Hematopoietic multipotent progenitor cell treated with erythropoietin and hydrocortisone succinate and interleukin-3 and kit ligand, for 15 days (in vitro differentiated cells): ENCODE data around the gene BLTP2.
"Not testable (repeated sequence)": the region's sequence is repeated elsewhere in the genome, so short reads cannot be mapped to it uniquely, and the experiment has no call there.

Experiments
- DNase-seq: peaks from one replicate; pipeline ENCODE4 v3.0.0-alpha.2; 2015; ENCODE audit warnings: low spot score

Gene BLTP2

DNA sequence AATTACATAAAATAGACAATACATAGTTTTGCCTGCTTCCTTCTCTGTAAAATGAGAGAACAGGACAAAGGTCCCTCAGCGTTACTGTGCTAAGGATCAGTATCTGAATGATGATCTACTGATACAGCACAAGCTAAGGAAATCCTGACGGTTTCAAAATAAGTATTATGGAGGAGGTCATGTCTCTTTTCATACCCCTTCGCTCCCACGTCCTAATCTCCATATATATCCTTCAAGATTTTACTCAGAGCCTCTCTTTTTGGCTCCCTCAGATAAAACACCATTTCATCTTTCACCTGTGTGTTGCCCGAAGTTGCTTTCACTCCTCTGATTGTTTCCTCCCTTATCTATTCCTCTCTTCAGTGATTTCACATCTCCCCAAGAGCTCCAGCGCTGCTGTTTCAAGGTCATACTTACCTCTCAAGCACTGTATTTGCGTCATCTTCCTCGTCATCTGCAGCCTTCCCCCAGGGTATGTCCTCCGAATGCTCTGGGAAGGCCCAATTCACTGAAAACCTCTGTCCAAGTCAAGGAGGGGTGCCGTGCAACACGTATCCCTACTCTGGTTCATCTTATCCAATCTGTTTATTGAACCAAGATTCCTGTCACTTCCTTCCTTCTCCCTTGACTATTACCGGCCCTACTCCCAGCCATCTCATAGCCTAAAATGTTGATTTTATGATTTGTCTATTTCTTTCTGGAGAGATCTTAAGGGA, 1.2 kb upstream of the BLTP2 start:
- no peak for DNase-seq

- DNase-seq: no peak
Measured at GRCh38 chr17:28645576-28645939, 600 bp upstream of the BLTP2 start.

DNA sequence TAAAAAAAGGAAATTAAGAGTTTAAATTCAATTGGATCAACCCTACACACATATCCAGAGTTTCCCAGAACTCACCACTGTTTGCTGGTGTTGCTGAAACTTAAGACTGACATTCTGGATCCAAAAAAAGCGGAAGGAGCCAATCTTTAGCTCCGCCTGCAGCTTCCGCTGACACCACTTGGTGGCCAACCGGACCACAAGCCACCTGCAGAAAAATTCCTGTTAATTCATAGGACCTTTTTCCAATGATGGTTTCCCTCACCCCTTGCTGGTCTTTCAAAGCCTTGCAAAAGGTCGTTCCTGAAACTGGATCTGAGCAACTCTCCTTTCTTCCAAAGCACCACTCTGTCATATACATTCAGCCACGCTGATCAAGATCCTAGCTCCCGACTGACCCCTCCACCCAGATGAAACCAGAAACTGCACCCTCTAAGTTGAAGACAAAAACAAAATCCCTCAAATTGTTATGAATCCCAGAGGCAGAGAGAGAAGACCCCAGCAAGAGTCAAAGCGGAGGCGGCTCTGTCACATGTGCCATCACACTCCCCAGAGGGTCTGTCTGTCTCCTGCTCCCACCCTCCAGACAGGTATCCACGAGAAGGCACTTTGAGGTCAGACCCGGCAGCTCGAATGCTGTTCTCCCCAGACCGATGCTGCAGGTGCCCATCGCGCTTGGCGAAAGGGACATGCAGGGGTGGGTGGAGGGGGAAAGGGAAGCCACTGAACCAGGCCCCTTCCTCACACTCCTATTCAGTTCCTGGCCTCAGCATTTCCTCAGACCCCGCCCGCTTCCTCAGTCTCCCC, 773 bp downstream of the BLTP2 start:
- DNase-seq: peak; percentile 61

- DNase-seq: no peak
Measured at GRCh38 chr17:28641579-28641978, 3.4 kb downstream of the BLTP2 start.

DNA sequence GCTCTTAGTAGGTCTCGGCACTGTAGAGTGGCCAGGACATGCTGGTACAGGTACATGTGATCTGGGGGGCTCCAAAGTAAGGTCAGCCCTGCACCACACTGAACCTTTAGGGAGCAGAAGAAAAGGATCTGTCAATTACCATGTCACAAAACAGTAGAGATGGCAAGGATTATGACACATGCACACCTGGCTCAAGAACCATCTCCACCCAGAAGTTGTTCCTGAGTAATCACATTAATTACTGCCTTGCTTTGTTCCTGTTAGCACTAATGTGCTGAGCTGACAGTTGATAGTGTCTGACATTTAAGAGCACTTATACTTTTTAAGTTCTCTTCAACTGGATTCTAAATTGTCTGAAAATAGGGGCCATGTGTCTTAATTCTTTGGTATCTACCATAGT, 9.5 kb downstream of the BLTP2 start:
- DNase-seq: no peak

DNA sequence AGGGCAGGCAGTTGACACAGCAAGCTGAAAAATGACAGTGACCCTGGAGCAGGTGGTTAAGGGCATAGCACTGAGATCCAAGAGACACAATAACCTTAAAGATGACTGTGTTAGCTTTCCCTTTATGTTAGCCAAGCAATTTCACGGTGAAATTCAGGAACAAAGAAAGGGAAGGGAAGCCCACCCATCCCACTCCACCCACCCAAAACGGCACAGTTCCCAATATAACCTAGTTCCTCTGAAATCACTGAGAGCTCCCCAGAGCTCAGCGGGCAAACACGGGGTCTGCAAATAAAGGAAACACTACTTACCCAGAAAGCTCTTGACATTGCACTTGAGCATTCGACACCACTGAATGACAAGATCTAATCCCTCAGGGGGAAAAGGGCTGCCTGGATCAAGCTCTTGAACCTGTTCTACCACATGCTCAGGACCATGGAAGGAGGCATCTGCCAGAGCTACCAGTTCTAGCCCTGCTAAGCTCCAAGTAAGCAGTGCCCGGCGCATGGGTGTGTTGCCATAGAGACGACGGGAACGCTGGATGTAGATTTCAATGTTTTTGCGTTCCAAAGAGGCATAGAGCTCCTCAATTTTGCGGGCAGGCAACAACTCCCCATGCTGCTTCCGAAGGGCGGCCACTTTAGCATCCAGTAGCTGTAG, 10.6 kb downstream of the BLTP2 start:
- no peak for DNase-seq

DNA sequence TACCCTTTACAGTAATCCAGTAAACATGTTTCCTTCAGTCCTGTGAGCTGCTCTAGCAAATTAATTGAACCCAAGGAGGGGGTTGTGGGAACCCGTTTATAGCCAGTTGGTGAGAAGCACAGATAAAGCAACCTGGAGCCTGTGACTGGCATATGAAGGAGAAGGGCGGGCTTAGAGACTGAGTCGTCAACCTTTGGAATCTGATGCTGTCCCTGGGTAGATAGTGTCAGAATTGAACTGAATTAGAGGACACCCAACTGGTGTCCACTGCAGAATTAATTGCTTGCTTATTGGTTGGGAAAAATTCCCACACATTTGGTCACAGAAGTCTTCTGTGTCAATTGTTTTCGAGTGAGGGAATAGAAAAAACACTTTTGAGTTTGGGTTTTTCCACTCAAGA, 18.1 kb downstream of the BLTP2 start:
- DNase-seq: no peak

DNA sequence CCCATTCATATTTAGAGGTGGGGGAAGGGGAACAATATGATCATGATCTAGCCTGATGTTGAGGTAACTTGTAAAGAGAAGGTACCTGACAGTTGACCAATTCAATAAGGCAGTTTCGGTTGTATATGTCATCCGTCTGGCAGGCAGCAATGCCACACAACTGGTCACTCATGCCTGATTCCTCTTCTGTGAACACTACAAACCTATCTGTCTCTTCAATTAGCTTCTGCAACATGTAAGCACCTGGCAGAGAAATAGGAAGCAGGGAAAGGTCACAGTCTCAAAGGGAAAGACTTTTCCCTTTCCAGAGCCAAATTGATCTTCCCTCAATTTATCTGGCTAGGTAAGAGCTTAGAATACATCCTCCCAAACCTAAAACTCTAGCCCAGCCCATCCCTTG, 20.8 kb downstream of the BLTP2 start:
- DNase-seq: no peak

DNA sequence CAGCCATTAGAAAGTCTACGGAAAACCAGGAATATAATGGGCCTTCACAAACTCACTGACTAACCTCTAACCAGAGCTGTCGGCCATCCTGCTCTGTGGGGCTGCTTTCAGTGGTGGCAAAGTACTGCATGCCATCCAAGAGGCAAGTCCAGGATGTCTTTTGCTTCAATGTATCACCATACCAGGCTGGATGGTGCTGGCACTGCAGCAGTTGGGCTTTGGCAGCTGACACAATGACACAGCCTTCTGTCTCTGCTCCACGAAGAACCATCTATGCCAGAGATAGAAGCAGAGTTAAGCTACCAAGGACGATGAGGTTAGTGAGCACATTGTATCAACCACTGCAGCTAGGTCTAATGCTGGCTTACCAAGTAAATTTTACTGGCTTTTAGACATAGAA, 21.3 kb downstream of the BLTP2 start:
- DNase-seq: no peak

DNA sequence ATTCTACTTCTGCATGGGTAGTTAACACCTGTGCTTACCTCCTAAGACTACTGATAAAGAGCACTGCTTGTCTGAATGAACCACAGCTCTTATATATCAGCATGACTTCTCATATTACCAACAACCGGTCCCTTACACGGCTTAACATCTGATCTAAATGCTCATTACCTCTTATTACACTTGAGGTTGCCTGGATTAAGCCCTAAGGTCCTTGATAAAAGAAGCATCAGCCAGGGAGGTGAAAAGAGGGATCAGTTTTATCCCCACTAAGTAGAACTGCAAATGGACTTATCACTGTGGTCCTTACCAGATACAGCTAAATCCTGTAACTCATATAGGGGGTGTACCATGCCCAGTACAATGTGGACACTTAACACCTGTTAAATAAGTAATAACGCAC, 22.8 kb downstream of the BLTP2 start:
- no peak for DNase-seq

DNA sequence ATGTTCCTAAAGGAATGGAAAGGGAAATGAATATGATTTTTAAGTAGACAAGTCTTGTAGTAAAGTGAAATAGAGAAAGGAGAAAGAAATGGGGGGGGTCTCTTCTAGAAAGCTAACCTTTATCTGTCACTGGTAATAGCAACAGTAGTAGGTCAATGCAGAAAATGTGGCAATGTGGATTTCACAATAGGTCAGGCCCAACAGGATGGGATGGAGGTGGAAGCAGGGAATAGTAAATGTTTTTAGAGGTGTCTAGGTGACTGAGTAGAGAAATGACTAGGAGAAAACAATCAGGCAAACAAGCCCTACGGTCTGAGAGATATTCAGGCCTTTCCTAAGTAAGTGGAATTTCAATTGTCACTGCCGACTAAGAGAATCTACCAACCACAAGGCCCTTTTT, 24.9 kb downstream of the BLTP2 start:
- no peak for DNase-seq

- no peak for DNase-seq
Measured at GRCh38 chr17:28618464-28618863, 26.5 kb downstream of the BLTP2 start.

- no peak for DNase-seq
Measured at GRCh38 chr17:28616281-28616680, 28.7 kb downstream of the BLTP2 start.

- no peak for DNase-seq
Measured at GRCh38 chr17:28615260-28615940, 29.6 kb downstream of the BLTP2 start.

DNA sequence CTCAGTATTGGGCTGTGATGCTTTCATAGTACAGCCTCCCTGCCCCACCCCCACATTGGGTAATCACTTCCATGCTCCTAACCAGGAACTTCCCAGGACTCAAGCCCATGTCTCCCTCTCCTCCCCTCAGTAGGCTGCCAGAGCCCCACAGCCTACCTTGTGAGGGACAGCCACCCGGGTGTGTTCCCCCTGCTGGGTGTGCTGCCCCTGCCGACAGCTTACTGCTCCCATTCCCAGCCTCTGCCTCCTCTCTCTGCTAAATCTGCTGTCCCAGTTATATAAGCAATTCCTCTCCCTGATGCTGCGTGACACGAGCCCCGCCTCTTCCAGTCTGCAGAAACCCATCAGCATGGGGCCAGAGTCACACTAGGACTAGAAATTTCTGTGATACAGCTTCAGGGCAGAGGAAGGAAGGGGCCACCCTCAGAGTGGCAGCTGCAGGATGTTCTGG, 31.0 kb downstream of the BLTP2 start, which contains the start of gene RSKR:
TSS of gene RSKR (minus strand) at position 255 of the 451 bp plus-strand sequence. CDS start at position 231, 24 bp downstream.
- DNase-seq: no peak

GRCh38 chr17:28612936-28613872, 31.8 kb downstream of the BLTP2 start:
- peak; percentile 44 for DNase-seq

- DNase-seq: no peak
Measured at GRCh38 chr17:28612531-28612930, 32.4 kb downstream of the BLTP2 start.

DNA sequence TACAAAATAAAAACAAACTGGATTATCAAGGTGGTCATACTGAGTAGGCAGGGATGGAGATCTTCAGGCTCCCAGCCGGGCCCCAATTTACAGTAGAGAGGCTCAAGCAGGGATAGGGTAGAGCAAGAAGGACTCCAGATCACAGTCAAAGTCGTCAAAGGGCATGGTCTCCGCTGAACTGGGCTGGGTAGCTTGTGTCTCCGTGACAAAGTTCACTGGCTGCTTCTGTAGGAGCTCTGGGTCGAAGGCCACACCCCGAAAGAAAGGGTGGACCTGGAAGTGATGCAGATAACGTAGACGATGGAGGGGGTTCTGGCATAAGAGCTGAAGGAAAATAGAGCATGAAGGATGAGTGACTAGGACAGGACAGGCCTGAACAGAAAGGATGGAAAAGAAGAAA, 34.6 kb downstream of the BLTP2 start:
- no peak for DNase-seq

DNA sequence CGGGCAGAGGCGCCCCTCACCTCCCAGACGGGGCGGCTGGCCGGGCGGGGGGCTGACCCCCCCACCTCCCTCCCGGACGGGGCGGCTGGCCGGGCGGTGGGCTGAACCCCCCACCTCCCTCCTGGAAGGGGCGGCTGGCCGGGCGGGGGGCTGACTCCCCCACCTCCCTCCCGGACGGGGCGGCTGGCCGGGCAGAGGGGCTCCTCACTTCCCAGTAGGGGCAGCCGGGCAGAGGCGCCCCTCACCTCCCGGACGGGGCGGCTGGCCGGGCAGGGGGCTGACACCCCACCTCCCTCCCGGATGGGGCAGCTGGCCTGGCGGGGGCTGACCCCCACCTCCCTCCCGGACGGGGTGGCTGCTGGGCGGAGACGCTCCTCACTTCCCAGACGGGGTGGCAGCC, 40.9 kb downstream of the BLTP2 start:
- not testable (repeated sequence) for DNase-seq

- DNase-seq: peak; percentile 76
Measured at GRCh38 chr17:28599311-28600184, 45.4 kb downstream of the BLTP2 start.
